Osteoblast (primary cell): Measurements from ENCODE around the gene TMEM145. TPM values are rescaled to one million over a fixed set of nuclear protein-coding genes. Genes with fewer than 3 reads are reported as not detected.

Experiments used
- DNase-seq: peaks from one replicate; pipeline ENCODE4 v3.0.0; 2011; ENCODE audit warnings: low spot score, mixed read lengths; ENCODE audit not compliant: insufficient read length; ENCODE audit errors: missing footprints
- H2AFZ ChIP-seq: 2 replicates; pipeline ENCODE4 v1.6.0; 2011; ENCODE audit warnings: mild to moderate bottlenecking, low read length
- H3K27ac ChIP-seq: 2 replicates; pipeline ENCODE4 v1.5.1; 2011; ENCODE audit warnings: mild to moderate bottlenecking, low read depth, low read length, moderate library complexity
- H3K27me3 ChIP-seq: 2 replicates; pipeline ENCODE4 v1.6.0; 2012; ENCODE audit warnings: mild to moderate bottlenecking, control low read depth, inconsistent platforms, low read length, moderate library complexity; ENCODE audit not compliant: insufficient read depth
- H3K36me3 ChIP-seq: 2 replicates; pipeline ENCODE4 v1.5.1; 2011; ENCODE audit warnings: mild to moderate bottlenecking, low read length, control low read depth, moderate library complexity; ENCODE audit not compliant: insufficient read depth
- H3K4me1 ChIP-seq: 2 replicates; pipeline ENCODE4 v1.5.1; 2011; ENCODE audit warnings: mild to moderate bottlenecking, low read length, control low read depth, moderate library complexity; ENCODE audit not compliant: insufficient read depth
- H3K4me2 ChIP-seq: 2 replicates; pipeline ENCODE4 v1.6.0; 2011; ENCODE audit warnings: mild to moderate bottlenecking, low read length; ENCODE audit not compliant: insufficient read depth
- H3K4me3 ChIP-seq: fragments of 200-600 bp; sonication (generic); 3 replicates; pipeline ENCODE4 v1.5.1; 2012; ENCODE audit warnings: mild to moderate bottlenecking, low read length, inconsistent platforms; ENCODE audit not compliant: insufficient read depth
- H3K79me2 ChIP-seq: 2 replicates; pipeline ENCODE4 v1.6.0; 2012; ENCODE audit warnings: mild to moderate bottlenecking, low read length, control low read depth, inconsistent platforms; ENCODE audit not compliant: insufficient read depth
- H3K9me3 ChIP-seq: 2 replicates; pipeline ENCODE4 v1.5.1; 2011; ENCODE audit warnings: low read depth, low read length, control low read depth
- H4K20me1 ChIP-seq: 2 replicates; pipeline ENCODE4 v1.6.0; 2012; ENCODE audit warnings: mild to moderate bottlenecking, low read length, control low read depth; ENCODE audit not compliant: insufficient read depth
- small RNA-seq: library from RNA; depleted of rRNA; stranded (forward); fragments of <200 nt; gene quantifications from one replicate; pipeline ENCODE3, GENCODE V24; 2012
- total RNA-seq: library from RNA; depleted of rRNA; stranded (reverse); fragments of >200 nt; gene quantifications from 2 replicates; pipeline ENCODE4 v1.2.3, GENCODE V29; 2012
- TF ChIP-seq, protein P1 (sequence below): IDR thresholded peaks from 2 replicates; pipeline ENCODE4 v1.5.1; 2011; ENCODE audit warnings: mild to moderate bottlenecking, low read depth, low read length, moderate library complexity; ENCODE audit errors: extremely low read depth

Gene TMEM145
- total RNA-seq, 1 donor = not detected

DNA sequence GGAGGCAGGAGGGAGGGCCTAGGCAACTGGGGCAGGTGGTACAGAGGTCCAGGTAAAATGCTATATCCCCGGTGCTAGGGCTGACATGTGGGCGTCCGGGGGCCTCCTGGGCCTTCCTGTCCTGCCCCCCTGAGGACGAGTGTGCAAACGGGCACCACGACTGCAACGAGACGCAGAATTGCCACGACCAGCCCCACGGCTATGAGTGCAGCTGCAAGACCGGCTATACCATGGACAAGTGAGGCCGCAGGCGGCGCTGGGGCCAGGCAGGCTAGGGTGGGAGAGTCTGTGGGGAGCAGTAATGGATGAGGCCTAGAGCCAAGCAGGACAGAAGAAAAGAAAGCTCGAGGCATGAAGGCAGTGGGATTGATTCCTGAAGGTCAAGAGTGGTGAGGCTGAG, 55.7 kb downstream of the TMEM145 start:
- H3K4me1 ChIP-seq = no peaks in the 10 kb centered on the region
- TF ChIP-seq, protein P1, sequence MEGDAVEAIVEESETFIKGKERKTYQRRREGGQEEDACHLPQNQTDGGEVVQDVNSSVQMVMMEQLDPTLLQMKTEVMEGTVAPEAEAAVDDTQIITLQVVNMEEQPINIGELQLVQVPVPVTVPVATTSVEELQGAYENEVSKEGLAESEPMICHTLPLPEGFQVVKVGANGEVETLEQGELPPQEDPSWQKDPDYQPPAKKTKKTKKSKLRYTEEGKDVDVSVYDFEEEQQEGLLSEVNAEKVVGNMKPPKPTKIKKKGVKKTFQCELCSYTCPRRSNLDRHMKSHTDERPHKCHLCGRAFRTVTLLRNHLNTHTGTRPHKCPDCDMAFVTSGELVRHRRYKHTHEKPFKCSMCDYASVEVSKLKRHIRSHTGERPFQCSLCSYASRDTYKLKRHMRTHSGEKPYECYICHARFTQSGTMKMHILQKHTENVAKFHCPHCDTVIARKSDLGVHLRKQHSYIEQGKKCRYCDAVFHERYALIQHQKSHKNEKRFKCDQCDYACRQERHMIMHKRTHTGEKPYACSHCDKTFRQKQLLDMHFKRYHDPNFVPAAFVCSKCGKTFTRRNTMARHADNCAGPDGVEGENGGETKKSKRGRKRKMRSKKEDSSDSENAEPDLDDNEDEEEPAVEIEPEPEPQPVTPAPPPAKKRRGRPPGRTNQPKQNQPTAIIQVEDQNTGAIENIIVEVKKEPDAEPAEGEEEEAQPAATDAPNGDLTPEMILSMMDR = no peak
- no peak overlapping the region for H3K27ac ChIP-seq
- no peaks in the 10 kb centered on the region for H3K27me3 ChIP-seq
- H4K20me1 ChIP-seq = no peaks in the 10 kb centered on the region
- no peak overlapping the region for H3K4me2 ChIP-seq
- H3K36me3 ChIP-seq = peaks cover 9% of the 10 kb centered on the region
- H2AFZ ChIP-seq = no peak overlapping the region
- H3K79me2 ChIP-seq = no peaks in the 10 kb centered on the region
- no peaks in the 10 kb centered on the region for H3K9me3 ChIP-seq
- DNase-seq = no peak
- no peak overlapping the region for H3K4me3 ChIP-seq

DNA sequence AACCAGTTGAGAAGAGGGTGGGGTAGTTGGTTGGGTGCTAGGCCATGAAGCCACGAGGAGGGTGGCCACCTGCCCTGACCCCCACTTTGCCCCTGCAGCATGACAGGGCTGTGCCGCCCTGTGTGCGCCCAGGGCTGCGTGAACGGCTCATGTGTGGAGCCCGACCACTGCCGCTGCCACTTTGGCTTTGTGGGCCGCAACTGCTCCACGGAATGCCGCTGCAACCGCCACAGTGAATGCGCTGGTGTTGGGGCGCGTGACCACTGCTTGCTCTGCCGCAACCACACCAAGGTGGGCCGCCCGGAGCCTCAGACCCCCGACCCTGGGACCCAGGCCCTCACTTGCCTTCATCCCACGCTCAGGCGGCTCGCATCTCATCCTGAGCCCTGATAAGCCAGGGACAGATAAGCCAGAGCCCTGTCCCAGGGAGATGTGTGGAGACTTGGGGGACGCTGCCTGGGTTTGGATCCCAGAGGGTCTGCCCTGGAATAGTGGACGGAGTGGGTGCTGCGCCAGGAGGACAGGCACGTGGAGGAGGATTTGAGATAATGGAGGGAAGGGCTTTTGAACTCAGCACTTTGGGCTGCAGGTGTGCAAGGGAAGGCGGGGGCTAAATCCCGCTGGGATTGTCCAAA, 56.4 kb downstream of the TMEM145 start:
- TF ChIP-seq, protein P1 = no peak
- Histone ChIP-seq H3K4me3 (no peak overlapping the region), H2AFZ (no peak overlapping the region), H3K36me3 (peaks cover 6% of the 10 kb centered on the region), H4K20me1 (no peaks in the 10 kb centered on the region), H3K79me2 (no peaks in the 10 kb centered on the region), H3K27me3 (no peaks in the 10 kb centered on the region), H3K27ac (no peak overlapping the region), H3K9me3 (no peaks in the 10 kb centered on the region), H3K4me2 (no peak overlapping the region), H3K4me1 (no peaks in the 10 kb centered on the region)
- DNase-seq = no peak

DNA sequence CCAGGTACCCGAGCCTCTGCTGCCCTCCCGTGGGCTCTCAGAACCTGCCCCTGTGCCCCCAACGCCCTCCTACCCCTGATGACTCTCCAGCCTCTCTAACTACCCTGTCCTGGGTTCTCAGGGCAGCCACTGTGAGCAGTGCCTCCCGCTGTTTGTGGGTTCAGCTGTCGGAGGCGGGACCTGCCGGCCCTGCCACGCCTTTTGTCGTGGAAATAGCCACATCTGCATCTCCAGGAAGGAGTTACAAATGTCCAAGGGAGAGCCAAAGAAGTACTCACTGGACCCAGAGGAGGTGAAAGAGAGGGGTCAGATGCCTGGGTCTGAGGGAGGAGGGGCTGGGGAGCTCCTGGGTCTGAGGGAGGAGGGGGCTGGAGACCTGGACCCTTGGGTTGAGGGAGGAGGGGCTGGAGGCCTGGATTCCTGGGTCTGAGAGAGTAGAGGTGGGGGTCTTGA, 57.0 kb downstream of the TMEM145 start:
- H3K27me3 ChIP-seq = no peaks in the 10 kb centered on the region
- H3K4me1 ChIP-seq = no peaks in the 10 kb centered on the region
- H3K4me2 ChIP-seq = no peak overlapping the region
- TF ChIP-seq, protein P1 = no peak
- no peaks in the 10 kb centered on the region for H4K20me1 ChIP-seq
- no peak overlapping the region for H3K4me3 ChIP-seq
- no peak overlapping the region for H2AFZ ChIP-seq
- DNase-seq = no peak
- H3K27ac ChIP-seq = no peak overlapping the region
- H3K36me3 ChIP-seq = peaks cover 6% of the 10 kb centered on the region
- no peaks in the 10 kb centered on the region for H3K79me2 ChIP-seq
- no peaks in the 10 kb centered on the region for H3K9me3 ChIP-seq

DNA sequence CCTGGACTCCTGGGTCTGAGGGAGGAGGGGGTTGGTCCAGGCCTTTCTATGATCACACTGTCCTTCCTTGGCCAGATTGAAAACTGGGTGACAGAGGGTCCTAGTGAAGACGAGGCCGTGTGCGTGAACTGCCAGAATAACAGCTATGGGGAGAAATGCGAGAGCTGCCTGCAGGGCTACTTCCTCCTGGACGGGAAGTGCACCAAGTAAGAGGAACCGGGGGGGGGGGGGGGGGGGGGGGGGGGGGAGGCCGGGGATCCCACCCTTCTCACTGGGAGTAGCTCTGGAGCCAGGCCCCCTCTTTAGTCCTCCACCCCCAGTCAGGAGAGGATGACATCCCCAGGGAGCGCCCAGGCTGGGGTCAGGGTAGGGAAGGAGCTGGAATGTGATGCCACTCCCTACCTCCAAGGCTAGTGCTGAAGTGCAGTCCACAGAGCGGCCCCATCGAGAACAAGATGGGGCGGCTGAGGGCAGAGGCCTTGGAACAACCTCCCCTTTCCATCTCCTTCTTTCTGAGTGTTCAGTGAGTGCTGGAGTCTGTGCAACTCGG, 57.6 kb downstream of the TMEM145 start:
- Histone ChIP-seq H3K4me2 (no peak overlapping the region), H3K4me3 (no peak overlapping the region), H3K36me3 (peaks cover 6% of the 10 kb centered on the region), H3K4me1 (no peaks in the 10 kb centered on the region), H3K79me2 (no peaks in the 10 kb centered on the region), H3K9me3 (no peaks in the 10 kb centered on the region), H3K27ac (no peak overlapping the region), H3K27me3 (no peaks in the 10 kb centered on the region), H2AFZ (no peak overlapping the region), H4K20me1 (no peaks in the 10 kb centered on the region)
- no peak for DNase-seq
- TF ChIP-seq, protein P1 = no peak

Small RNA genes lying within 50 kb of the gene (small RNA-seq; reads per million reads assigned to genes)
- not detected for gene MIR8077

Other genes starting within 250 kb of the TMEM145 start
- under 0.01 TPM in 2 replicates for gene GRIK5, start 243.1 kb upstream of the TMEM145 start, total RNA-seq
- gene ZNF574, start 237.1 kb upstream of the TMEM145 start, total RNA-seq = 13.6 and 13.8 TPM in 2 replicates
- gene POU2F2, start 180.9 kb upstream of the TMEM145 start, total RNA-seq = under 0.01 and 0.88 TPM in 2 replicates
- gene DEDD2, start 95.6 kb upstream of the TMEM145 start, total RNA-seq = 19.9 and 26.2 TPM in 2 replicates
- 11.5 and 11.9 TPM in 2 replicates for gene ZNF526, start 93.0 kb upstream of the TMEM145 start, total RNA-seq
- gene GSK3A, start 70.7 kb upstream of the TMEM145 start, total RNA-seq = 16.2 and 18.1 TPM in 2 replicates
- 31.8 and 44.8 TPM in 2 replicates for gene ERF, start 58.2 kb upstream of the TMEM145 start, total RNA-seq
- gene CIC, start 44.1 kb upstream of the TMEM145 start, total RNA-seq = 33.6 and 39.1 TPM in 2 replicates
- 0.36 and 0.59 TPM in 2 replicates for gene PRR19, start 11.2 kb upstream of the TMEM145 start, total RNA-seq
- 18.3 and 23.2 TPM in 2 replicates for gene PAFAH1B3, start 10.7 kb upstream of the TMEM145 start, total RNA-seq
- gene MEGF8, start 12.3 kb downstream of the TMEM145 start, total RNA-seq = 23.9 and 30.0 TPM in 2 replicates
- not detected in 2 replicates for gene CNFN, start 77.0 kb downstream of the TMEM145 start, total RNA-seq
- gene LIPE, start 114.1 kb downstream of the TMEM145 start, total RNA-seq = 1.8 and 2.7 TPM in 2 replicates
- gene CXCL17, start 129.6 kb downstream of the TMEM145 start, total RNA-seq = not detected in 2 replicates
- gene CEACAM1, start 215.2 kb downstream of the TMEM145 start, total RNA-seq = not detected in 2 replicates